Uterus (tissue), 2 donors: ENCODE data around the gene ATP11A.

Experiments
- POLR2A ChIP-seq, 2 donors: fragments of 450-650 bp; IDR thresholded peaks; one replicate each; pipeline ENCODE4 v1.6.1; 2016; ENCODE audit warnings: antibody characterized with exemption in 2 of 2, mild to moderate bottlenecking in 1 of 2, moderate library complexity in 1 of 2
- TF ChIP-seq, protein P1 (sequence below), 4 experiments: fragments of 200-600 bp in 2 of 4; fragments of 450-650 bp in 2 of 4; sonication (generic) in 2 of 4; IDR thresholded peaks; one replicate each; pipeline ENCODE4 v1.5.1; 2016 to 2019; ENCODE audit warnings: antibody characterized with exemption in 4 of 4, mild to moderate bottlenecking in 2 of 4, moderate library complexity in 1 of 4

DNA sequence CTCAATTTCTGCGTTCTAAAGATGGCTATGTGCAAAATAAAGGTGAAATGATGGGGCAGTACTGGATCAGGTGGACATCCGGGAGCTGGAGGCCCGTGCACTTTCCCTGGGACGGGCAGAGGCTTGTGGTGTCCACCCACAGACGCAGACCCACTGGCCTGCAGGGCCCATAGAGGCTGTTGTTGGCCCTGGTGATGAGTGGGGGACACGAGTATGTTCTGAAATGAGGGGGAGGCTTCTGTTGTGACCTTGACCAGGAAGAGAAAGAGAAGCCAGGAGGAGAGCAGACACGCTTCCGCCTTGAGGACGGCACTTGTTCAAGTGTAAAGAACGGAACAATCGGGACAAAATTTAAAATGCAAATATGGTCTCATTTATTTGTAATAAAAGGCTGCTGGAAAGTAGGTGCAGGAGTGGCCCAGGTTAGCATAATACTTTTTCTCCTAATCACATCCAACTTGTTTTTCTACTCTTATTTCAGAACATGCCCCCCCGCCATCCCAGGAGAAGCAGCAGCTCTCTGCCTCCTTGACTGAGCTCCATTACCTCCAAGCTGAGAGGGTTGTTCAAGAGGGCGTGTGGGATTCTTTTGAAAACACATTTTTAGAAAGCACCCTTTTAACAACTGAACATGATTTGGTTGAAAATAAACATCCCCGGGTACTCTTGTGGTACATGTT lies 27.1 kb downstream of the ATP11A start:
- TF ChIP-seq, protein P1, sequence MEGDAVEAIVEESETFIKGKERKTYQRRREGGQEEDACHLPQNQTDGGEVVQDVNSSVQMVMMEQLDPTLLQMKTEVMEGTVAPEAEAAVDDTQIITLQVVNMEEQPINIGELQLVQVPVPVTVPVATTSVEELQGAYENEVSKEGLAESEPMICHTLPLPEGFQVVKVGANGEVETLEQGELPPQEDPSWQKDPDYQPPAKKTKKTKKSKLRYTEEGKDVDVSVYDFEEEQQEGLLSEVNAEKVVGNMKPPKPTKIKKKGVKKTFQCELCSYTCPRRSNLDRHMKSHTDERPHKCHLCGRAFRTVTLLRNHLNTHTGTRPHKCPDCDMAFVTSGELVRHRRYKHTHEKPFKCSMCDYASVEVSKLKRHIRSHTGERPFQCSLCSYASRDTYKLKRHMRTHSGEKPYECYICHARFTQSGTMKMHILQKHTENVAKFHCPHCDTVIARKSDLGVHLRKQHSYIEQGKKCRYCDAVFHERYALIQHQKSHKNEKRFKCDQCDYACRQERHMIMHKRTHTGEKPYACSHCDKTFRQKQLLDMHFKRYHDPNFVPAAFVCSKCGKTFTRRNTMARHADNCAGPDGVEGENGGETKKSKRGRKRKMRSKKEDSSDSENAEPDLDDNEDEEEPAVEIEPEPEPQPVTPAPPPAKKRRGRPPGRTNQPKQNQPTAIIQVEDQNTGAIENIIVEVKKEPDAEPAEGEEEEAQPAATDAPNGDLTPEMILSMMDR (IDR thresholded peaks at IDR 0.05) = no peak
- no peak for TF ChIP-seq POLR2A (IDR thresholded peaks at IDR 0.05)
